GM19397 (cell line): ENCODE results near the gene C2orf69.

Source experiments
- ATAC-seq: cut with Tn5 transposase; IDR thresholded peaks from one replicate; pipeline ENCODE4 v1.9.1; 2021; ENCODE audit warnings: mild to moderate bottlenecking, moderate library complexity; ENCODE audit not compliant: unreplicated experiment

The C2orf69 gene

DNA sequence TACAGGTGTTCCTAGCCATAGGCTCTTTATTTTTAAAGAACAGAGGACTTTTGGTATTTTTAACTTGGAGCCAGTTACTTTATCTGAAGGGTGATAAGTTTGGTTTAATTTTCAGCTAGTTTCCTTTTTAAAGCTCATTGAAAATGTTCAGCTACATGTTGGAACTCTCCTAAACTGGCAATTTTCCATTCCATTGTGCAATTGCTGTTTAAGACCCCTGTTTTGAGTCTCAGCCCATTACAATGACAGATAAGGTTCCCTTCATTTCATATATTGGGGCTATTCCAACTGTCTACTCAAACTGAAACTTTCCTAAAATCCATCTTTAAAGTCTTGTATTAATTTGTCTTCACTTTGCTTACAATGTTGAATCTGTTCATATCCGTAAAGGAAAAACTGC is 55.9 kb downstream of the C2orf69 start:
- no peak for ATAC-seq

DNA sequence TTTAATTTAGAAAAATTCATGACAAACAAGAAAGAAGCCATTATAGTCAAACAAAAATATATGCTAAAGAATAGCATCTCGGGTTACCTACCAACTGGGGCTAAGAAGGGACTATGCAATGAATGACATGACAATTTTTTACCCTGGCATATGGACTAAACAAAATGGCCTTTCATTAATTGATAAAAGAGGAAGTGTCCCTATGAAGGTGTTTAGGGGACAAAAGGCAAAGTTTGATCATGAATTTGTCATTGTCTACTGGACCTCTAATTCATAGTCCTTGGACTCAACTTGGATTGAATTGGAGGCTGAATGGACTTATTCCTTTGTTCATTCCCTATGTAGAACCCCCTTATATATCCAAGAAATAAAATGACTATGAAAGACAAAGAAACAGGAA is 57.0 kb downstream of the C2orf69 start:
- no peak for ATAC-seq

DNA sequence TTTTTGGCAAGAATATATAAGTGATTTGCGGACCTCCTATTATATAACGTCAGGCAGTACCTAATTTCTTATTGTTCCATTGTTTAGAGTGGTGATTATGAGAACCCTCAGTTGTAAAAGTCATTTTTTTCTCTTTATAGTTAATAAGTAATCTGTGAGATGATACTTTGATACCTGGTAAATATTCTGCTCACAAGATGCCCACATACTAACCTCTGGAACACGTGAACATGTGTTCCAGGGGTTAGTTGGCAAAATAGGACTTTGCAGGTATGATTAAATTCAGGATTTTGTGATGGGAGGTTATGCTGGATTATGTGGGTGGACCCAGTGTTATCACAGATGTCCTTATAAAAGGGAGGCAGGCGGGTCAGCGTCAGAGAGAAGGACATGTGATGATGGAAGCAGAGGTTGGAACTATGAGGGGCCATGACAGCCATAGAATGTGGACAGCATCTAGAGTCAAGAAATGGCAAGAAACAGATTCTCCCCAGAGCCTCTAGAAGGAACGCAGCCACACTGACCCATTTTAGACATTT is 61.1 kb downstream of the C2orf69 start:
- ATAC-seq = no peak

DNA sequence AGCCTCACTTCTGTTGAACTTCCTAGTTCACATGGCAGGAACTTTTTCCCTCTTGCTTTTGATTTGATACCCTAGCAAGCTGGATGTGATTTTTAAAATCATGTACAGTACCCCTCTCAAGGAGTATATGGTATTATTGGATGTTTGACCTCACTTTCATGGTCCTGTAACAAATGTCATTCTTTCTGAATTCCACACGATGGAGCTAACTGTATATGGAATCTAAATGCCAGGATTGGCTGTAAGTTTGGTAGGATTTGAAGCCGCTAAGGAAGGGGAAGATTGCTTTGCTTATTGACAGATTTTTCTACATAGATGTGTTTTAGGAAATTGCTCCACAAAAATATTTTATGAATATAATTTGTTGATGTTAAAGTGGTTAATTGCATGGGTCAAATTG is 62.6 kb downstream of the C2orf69 start:
- no peak for ATAC-seq

DNA sequence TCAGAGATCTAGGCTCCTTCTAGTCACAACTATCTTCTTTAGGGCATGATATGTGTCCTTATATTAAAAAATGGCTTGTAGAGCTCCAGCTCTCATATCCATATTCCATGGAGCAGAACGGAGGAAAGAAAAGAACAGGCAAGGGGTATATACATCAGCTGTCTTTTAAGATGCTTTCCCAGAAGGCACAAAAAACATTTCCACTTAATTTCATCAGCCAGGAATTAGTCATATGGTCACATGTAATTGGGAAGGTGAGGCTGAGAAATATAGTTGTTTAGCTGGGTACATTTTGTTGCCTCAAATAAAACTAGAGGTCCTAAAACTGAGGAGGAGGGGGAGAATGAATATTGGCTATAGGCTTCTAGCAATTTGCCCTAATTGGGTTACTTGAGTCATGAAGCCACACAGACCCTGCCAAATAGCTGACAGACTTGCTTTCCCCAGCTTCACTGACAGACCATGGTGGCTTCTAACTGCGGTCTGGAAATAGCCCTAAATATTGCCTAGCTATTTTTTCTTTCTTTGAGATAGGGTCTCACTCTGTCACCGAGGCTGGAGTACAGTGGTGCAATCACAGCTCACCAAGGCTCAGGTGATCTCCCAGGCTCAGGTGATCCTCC is 64.3 kb downstream of the C2orf69 start:
- ATAC-seq = no peak
